ENCODE data around the gene FZD10. TPM values are rescaled to one million over a fixed set of nuclear protein-coding genes. Genes with fewer than 3 reads are reported as not detected.

The FZD10 gene
- total and polyA plus RNA-seq, 2 of the 4 experiments (the other 2 are of a cell fraction): not detected

DNA sequence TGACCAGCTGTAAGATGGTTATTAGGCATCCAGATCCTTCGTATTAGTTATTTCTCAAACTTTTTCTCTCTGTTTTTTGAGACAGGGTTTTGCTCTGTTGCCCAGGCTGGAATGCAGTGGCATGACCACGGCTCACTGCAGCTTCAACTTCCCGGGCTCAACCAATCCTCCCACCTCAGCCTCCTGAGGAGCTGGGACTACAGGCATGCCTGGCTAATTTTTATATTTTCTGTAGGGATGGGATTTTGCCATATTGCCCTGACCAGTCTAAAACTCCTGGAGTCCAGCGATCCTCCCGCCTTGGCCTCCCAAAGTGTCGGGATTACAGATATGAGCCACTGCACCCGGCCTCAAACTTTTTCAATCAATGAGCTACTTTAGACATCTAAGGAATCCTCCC, 33.1 kb downstream of the FZD10 start:
- Histone ChIP-seq H2AFZ (replicated peaks; ENCODE audit: low read length, poor library complexity) (no peak overlapping the region), H3K27me3 (ENCODE audit: control insufficient read depth, insufficient read depth, low read length) (no peaks in the 10 kb centered on the region), H2BK120ac (ENCODE audit: low read depth, low read length) (no peak overlapping the region), H2BK5ac (ENCODE audit: low read depth, low read length, poor library complexity, severe bottlenecking) (no peak overlapping the region), H3K14ac (replicated peaks; ENCODE audit: low read depth, low read length) (no peak overlapping the region), H3K56ac (ENCODE audit: extremely low read depth, insufficient read depth, low read length) (no peak overlapping the region), H2BK15ac (ENCODE audit: low read depth, low read length) (no peak overlapping the region), H3K9me1 (ENCODE audit: insufficient read depth, low read length) (no peaks in the 10 kb centered on the region), H3K4me2 (ENCODE audit: low read depth, low read length) (no peak overlapping the region), H3K79me1 (ENCODE audit: low read depth in 1 of 2, low read length in 2 of 2) (no peaks in the 10 kb centered on the region), H3K4me3 (ENCODE audit: insufficient read depth, low read depth, low read length) (no peak overlapping the region), H3K18ac (ENCODE audit: low read depth, low read length) (no peak overlapping the region), H4K8ac (ENCODE audit: low read depth in 2 of 2, low read length in 2 of 2) (no peak overlapping the region), H3K9ac (ENCODE audit: low read depth, low read length) (no peak overlapping the region), H3K36me3 (ENCODE audit: control insufficient read depth, insufficient read depth, low read length) (no peaks in the 10 kb centered on the region), H2AK9ac (replicated peaks; ENCODE audit: low read depth, low read length, poor library complexity) (no peak overlapping the region), H4K91ac (ENCODE audit: insufficient read depth, low read depth, low read length) (no peak overlapping the region), H3K4me1 (ENCODE audit: control insufficient read depth, insufficient read depth, low read length) (no peaks in the 10 kb centered on the region), H4K5ac (ENCODE audit: low read depth, low read length) (no peak overlapping the region), H3K27ac (ENCODE audit: insufficient read depth, low read length) (no peak overlapping the region), H3K4ac (ENCODE audit: low read depth, low read length) (no peak overlapping the region), H2AK5ac (ENCODE audit: low read depth, low read length) (no peak overlapping the region), H2BK20ac (ENCODE audit: low read depth, low read length) (no peak overlapping the region), H3K23ac (ENCODE audit: low read depth, low read length) (no peak overlapping the region), H4K20me1 (ENCODE audit: insufficient read depth, low read length) (no peaks in the 10 kb centered on the region), H3K9me3 (ENCODE audit: control insufficient read depth, insufficient read depth, low read length) (peaks cover 37% of the 10 kb centered on the region)
- dilution Hi-C loops (cut with HindIII; ENCODE audit: low sequenced_read_pairs, unreplicated experiment): no loop called here
- no TSS peak for BruUV-seq (replicated peaks)
- no peak for DNase-seq
- POLR2A ChIA-PET (ENCODE audit: unreplicated experiment): no interaction called here
- TF ChIP-seq NFE2L2 (IDR thresholded peaks at IDR 0.05; ENCODE audit: low read depth, low read length): no peak
- TF ChIP-seq, protein P1, sequence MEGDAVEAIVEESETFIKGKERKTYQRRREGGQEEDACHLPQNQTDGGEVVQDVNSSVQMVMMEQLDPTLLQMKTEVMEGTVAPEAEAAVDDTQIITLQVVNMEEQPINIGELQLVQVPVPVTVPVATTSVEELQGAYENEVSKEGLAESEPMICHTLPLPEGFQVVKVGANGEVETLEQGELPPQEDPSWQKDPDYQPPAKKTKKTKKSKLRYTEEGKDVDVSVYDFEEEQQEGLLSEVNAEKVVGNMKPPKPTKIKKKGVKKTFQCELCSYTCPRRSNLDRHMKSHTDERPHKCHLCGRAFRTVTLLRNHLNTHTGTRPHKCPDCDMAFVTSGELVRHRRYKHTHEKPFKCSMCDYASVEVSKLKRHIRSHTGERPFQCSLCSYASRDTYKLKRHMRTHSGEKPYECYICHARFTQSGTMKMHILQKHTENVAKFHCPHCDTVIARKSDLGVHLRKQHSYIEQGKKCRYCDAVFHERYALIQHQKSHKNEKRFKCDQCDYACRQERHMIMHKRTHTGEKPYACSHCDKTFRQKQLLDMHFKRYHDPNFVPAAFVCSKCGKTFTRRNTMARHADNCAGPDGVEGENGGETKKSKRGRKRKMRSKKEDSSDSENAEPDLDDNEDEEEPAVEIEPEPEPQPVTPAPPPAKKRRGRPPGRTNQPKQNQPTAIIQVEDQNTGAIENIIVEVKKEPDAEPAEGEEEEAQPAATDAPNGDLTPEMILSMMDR (conservative IDR thresholded peaks at IDR 0.05; ENCODE audit: low read depth, low read length): no peak
- TF ChIP-seq, protein P2, sequence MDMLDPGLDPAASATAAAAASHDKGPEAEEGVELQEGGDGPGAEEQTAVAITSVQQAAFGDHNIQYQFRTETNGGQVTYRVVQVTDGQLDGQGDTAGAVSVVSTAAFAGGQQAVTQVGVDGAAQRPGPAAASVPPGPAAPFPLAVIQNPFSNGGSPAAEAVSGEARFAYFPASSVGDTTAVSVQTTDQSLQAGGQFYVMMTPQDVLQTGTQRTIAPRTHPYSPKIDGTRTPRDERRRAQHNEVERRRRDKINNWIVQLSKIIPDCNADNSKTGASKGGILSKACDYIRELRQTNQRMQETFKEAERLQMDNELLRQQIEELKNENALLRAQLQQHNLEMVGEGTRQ (IDR thresholded peaks at IDR 0.05; ENCODE audit: low read depth, low read length): no peak
- CTCF ChIA-PET: no interaction called here
- intact Hi-C loops (cut with micrococcal nuclease): no loop called here
- ATAC-seq (ENCODE audit: low read depth): no peak
- no CpG with 5 or more reads among the region's 7 CpGs for WGBS, 2 experiments (ENCODE audit: extremely low coverage in 2 of 2, insufficient read length in 1 of 2)
- in situ Hi-C loops (cut with MboI; ENCODE audit: low sequenced_read_pairs): no loop called here

All from IMR-90 (cell line).